ENCODE measurements around the gene OPN5.

DNA sequence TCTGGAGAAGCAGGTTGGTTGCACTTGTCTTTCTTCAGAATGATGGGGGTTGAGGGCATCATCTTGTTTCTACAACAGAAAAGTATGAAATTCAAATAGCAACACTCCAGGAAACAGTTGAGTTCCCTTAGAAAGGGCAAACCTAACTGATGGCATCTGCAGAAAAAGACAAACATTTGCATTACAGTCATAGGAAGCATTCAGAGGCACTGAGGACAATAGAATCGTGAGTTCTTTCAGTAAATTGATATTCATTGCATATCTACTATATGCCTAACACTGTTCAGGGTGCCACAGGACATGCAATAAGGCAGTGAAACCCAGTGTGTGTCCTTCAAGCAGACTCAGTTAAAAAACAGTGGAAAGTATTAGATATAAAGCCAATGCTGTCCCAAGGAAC is 41.1 kb upstream of the OPN5 start:
- TF ChIP-seq POLR2AphosphoS5 (IDR thresholded peaks at IDR 0.05; ENCODE audit: low read depth, low read length) (no peak), YY1 (IDR thresholded peaks at IDR 0.05; ENCODE audit: low read depth) (no peak), JUND (IDR thresholded peaks at IDR 0.05) (no peak), CHD2 (IDR thresholded peaks at IDR 0.05; ENCODE audit: low read length, partially characterized antibody) (no peak)
- TF ChIP-seq, protein P1, sequence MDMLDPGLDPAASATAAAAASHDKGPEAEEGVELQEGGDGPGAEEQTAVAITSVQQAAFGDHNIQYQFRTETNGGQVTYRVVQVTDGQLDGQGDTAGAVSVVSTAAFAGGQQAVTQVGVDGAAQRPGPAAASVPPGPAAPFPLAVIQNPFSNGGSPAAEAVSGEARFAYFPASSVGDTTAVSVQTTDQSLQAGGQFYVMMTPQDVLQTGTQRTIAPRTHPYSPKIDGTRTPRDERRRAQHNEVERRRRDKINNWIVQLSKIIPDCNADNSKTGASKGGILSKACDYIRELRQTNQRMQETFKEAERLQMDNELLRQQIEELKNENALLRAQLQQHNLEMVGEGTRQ (IDR thresholded peaks at IDR 0.05; ENCODE audit: borderline replicate concordance, low read depth, low read length) = no peak
- TF ChIP-seq, protein P2, sequence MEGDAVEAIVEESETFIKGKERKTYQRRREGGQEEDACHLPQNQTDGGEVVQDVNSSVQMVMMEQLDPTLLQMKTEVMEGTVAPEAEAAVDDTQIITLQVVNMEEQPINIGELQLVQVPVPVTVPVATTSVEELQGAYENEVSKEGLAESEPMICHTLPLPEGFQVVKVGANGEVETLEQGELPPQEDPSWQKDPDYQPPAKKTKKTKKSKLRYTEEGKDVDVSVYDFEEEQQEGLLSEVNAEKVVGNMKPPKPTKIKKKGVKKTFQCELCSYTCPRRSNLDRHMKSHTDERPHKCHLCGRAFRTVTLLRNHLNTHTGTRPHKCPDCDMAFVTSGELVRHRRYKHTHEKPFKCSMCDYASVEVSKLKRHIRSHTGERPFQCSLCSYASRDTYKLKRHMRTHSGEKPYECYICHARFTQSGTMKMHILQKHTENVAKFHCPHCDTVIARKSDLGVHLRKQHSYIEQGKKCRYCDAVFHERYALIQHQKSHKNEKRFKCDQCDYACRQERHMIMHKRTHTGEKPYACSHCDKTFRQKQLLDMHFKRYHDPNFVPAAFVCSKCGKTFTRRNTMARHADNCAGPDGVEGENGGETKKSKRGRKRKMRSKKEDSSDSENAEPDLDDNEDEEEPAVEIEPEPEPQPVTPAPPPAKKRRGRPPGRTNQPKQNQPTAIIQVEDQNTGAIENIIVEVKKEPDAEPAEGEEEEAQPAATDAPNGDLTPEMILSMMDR (IDR thresholded peaks at IDR 0.05) = no peak
- TF ChIP-seq, protein P3, sequence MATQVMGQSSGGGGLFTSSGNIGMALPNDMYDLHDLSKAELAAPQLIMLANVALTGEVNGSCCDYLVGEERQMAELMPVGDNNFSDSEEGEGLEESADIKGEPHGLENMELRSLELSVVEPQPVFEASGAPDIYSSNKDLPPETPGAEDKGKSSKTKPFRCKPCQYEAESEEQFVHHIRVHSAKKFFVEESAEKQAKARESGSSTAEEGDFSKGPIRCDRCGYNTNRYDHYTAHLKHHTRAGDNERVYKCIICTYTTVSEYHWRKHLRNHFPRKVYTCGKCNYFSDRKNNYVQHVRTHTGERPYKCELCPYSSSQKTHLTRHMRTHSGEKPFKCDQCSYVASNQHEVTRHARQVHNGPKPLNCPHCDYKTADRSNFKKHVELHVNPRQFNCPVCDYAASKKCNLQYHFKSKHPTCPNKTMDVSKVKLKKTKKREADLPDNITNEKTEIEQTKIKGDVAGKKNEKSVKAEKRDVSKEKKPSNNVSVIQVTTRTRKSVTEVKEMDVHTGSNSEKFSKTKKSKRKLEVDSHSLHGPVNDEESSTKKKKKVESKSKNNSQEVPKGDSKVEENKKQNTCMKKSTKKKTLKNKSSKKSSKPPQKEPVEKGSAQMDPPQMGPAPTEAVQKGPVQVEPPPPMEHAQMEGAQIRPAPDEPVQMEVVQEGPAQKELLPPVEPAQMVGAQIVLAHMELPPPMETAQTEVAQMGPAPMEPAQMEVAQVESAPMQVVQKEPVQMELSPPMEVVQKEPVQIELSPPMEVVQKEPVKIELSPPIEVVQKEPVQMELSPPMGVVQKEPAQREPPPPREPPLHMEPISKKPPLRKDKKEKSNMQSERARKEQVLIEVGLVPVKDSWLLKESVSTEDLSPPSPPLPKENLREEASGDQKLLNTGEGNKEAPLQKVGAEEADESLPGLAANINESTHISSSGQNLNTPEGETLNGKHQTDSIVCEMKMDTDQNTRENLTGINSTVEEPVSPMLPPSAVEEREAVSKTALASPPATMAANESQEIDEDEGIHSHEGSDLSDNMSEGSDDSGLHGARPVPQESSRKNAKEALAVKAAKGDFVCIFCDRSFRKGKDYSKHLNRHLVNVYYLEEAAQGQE (IDR thresholded peaks at IDR 0.05; ENCODE audit: low read depth, low read length) = no peak

Data from SK-N-SH (cell line).